Neural cell (in vitro differentiated cells): ENCODE data around the gene AQP9. TPM values are rescaled to one million over a fixed set of nuclear protein-coding genes. Genes with fewer than 3 reads are reported as not detected.
"Not testable (repeated sequence)": the region's sequence is repeated elsewhere in the genome, so short reads cannot be mapped to it uniquely, and the experiment has no call there.

ENCODE experiments used
- H2AFZ ChIP-seq: fragments of 200-600, 300-800 bp; sonication (generic), shearing (Covaris generic); 2 replicates; pipeline ENCODE4 v1.6.0; 2014; ENCODE audit warnings: low read depth, mild to moderate bottlenecking, antibody characterized with exemption, low read length, moderate library complexity
- H3F3A ChIP-seq: fragments of 200-600 bp; shearing (Covaris generic); 2 replicates; pipeline ENCODE4 v1.6.1; 2016; ENCODE audit warnings: mild to moderate bottlenecking, moderate library complexity, mixed read lengths, antibody characterized with exemption, low read length; ENCODE audit not compliant: insufficient read depth, poor library complexity, severe bottlenecking
- H3K27ac ChIP-seq: fragments of 200-600, 300-800 bp; sonication (generic), shearing (Covaris generic); 2 replicates; pipeline ENCODE4 v1.5.1; 2014; ENCODE audit warnings: mild to moderate bottlenecking, low read length, moderate library complexity
- H3K27me3 ChIP-seq: fragments of 300-800, 200-600 bp; sonication (generic), shearing (Covaris generic); 2 replicates; pipeline ENCODE4 v1.6.0; 2014; ENCODE audit warnings: mild to moderate bottlenecking, low read depth, low read length, moderate library complexity; ENCODE audit not compliant: insufficient read depth
- H3K36me3 ChIP-seq: fragments of 300-800, 200-600 bp; sonication (generic), shearing (Covaris generic); 2 replicates; pipeline ENCODE4 v1.5.1; 2014; ENCODE audit warnings: mild to moderate bottlenecking, antibody characterized with exemption, low read length, moderate library complexity; ENCODE audit not compliant: insufficient read depth
- H3K4me2 ChIP-seq: fragments of 300-800, 200-600 bp; sonication (generic), shearing (Covaris generic); 2 replicates; pipeline ENCODE4 v1.6.0; 2014; ENCODE audit warnings: mild to moderate bottlenecking, low read length
- H3K4me3 ChIP-seq: fragments of 300-800, 200-600 bp; sonication (generic), shearing (Covaris generic); 2 replicates; pipeline ENCODE4 v1.5.1; 2014; ENCODE audit warnings: mild to moderate bottlenecking, low read length, moderate library complexity
- H3K79me2 ChIP-seq: fragments of 200-600 bp; shearing (Covaris generic); replicated peaks from 2 replicates; pipeline ENCODE4 v1.6.0; 2014; ENCODE audit warnings: mild to moderate bottlenecking, low read length, moderate library complexity; ENCODE audit not compliant: insufficient read depth
- H3K9ac ChIP-seq: fragments of 300-800, 200-600 bp; sonication (generic), shearing (Covaris generic); 2 replicates; pipeline ENCODE4 v1.6.1; 2016; ENCODE audit warnings: mild to moderate bottlenecking, low read length, mixed read lengths
- H3K9me2 ChIP-seq: fragments of 200-600 bp; shearing (Covaris generic); 2 replicates; pipeline ENCODE4 v1.6.1; 2016; ENCODE audit warnings: mild to moderate bottlenecking, low read length, mixed read lengths; ENCODE audit not compliant: insufficient read depth
- H3K9me3 ChIP-seq: fragments of 200-600, 300-800 bp; sonication (generic), shearing (Covaris generic); 2 replicates; pipeline ENCODE4 v1.6.1; 2016; ENCODE audit warnings: mild to moderate bottlenecking, mixed run types, low read length, moderate library complexity, mixed read lengths
- H4K20me1 ChIP-seq: fragments of 200-600 bp; shearing (Covaris generic); 2 replicates; pipeline ENCODE4 v1.6.1; 2016; ENCODE audit warnings: mild to moderate bottlenecking, mixed run types; ENCODE audit not compliant: insufficient read depth
- EP300 ChIP-seq: fragments of 450-650 bp; conservative IDR thresholded peaks from 2 replicates; pipeline ENCODE4 v1.6.1; 2014; ENCODE audit warnings: antibody characterized with exemption, mild to moderate bottlenecking, moderate library complexity; ENCODE audit not compliant: poor library complexity, severe bottlenecking
- EZH2 ChIP-seq: fragments of 200-600, 300-800 bp; shearing (Covaris generic), sonication (generic); IDR thresholded peaks from 2 replicates; pipeline ENCODE4 v1.6.1; 2014; ENCODE audit warnings: antibody characterized with exemption, low read length, borderline replicate concordance, mild to moderate bottlenecking; ENCODE audit not compliant: insufficient read depth, poor library complexity, severe bottlenecking
- MXI1 ChIP-seq: fragments of 450-650 bp; conservative IDR thresholded peaks from 2 replicates; pipeline ENCODE4 v1.6.1; 2014; ENCODE audit warnings: antibody characterized with exemption, mild to moderate bottlenecking; ENCODE audit not compliant: poor library complexity, severe bottlenecking
- POLR2AphosphoS5 ChIP-seq: IDR thresholded peaks from 2 replicates; pipeline ENCODE4 v1.6.1; 2012
- RAD21 ChIP-seq: fragments of 450-650 bp; conservative IDR thresholded peaks from 2 replicates; pipeline ENCODE4 v1.6.1; 2014; ENCODE audit warnings: antibody characterized with exemption, mild to moderate bottlenecking, moderate library complexity
- SMC3 ChIP-seq: fragments of 450-650 bp; conservative IDR thresholded peaks from 2 replicates; pipeline ENCODE4 v1.6.1; 2014; ENCODE audit warnings: antibody characterized with exemption, mild to moderate bottlenecking, moderate library complexity; ENCODE audit not compliant: poor library complexity
- TAF1 ChIP-seq: IDR thresholded peaks from 2 replicates; pipeline ENCODE4 v1.6.1; 2012; ENCODE audit warnings: low read depth
- polyA plus RNA-seq: library from polyadenylated mRNA; depleted of rRNA; stranded (reverse); fragments of >200 nt; gene quantifications from 2 replicates; pipeline ENCODE4 v1.2.3, GENCODE V29; 2014
- TF ChIP-seq, protein P1 (sequence below): IDR thresholded peaks from 2 replicates; pipeline ENCODE4 v1.6.1; 2012; ENCODE audit warnings: borderline replicate concordance
- TF ChIP-seq, protein P2 (sequence below): fragments of 450-650 bp; IDR thresholded peaks from 2 replicates; pipeline ENCODE4 v1.5.1; 2014; ENCODE audit warnings: antibody characterized with exemption, mild to moderate bottlenecking, moderate library complexity; ENCODE audit not compliant: poor library complexity, severe bottlenecking

Gene AQP9
- polyA plus RNA-seq, 1 donor from 2014 or later: not detected

DNA sequence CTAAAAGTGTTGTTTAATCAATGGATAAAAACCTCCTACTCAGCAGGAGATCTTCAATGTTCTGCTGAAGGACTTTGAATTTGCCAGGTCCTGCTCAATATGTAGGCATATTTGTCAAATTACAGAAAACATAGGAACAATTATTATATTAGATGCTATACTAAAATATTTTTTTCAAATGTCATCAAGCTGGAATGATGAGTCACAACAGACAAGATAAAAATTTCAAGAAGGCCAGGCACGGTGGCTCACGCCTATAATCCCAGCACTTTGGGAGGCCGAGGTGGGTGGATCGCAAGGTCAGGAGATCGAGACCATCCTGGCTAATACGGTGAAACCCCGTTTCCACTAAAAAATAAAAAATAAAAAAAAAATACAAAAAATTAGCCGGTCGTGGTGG lies 68.0 kb downstream of the AQP9 start:
- H3F3A ChIP-seq: no peaks in the 10 kb centered on the region
- no peaks in the 10 kb centered on the region for H3K79me2 ChIP-seq
- H3K9me3 ChIP-seq: no peaks in the 10 kb centered on the region
- H3K9ac ChIP-seq: no peak overlapping the region
- no peaks in the 10 kb centered on the region for H3K36me3 ChIP-seq
- H3K27ac ChIP-seq: no peak overlapping the region
- H3K4me2 ChIP-seq: no peak overlapping the region
- H4K20me1 ChIP-seq: no peaks in the 10 kb centered on the region
- TF ChIP-seq EP300: no peak
- no peak for TF ChIP-seq SMC3
- TF ChIP-seq, protein P1, sequence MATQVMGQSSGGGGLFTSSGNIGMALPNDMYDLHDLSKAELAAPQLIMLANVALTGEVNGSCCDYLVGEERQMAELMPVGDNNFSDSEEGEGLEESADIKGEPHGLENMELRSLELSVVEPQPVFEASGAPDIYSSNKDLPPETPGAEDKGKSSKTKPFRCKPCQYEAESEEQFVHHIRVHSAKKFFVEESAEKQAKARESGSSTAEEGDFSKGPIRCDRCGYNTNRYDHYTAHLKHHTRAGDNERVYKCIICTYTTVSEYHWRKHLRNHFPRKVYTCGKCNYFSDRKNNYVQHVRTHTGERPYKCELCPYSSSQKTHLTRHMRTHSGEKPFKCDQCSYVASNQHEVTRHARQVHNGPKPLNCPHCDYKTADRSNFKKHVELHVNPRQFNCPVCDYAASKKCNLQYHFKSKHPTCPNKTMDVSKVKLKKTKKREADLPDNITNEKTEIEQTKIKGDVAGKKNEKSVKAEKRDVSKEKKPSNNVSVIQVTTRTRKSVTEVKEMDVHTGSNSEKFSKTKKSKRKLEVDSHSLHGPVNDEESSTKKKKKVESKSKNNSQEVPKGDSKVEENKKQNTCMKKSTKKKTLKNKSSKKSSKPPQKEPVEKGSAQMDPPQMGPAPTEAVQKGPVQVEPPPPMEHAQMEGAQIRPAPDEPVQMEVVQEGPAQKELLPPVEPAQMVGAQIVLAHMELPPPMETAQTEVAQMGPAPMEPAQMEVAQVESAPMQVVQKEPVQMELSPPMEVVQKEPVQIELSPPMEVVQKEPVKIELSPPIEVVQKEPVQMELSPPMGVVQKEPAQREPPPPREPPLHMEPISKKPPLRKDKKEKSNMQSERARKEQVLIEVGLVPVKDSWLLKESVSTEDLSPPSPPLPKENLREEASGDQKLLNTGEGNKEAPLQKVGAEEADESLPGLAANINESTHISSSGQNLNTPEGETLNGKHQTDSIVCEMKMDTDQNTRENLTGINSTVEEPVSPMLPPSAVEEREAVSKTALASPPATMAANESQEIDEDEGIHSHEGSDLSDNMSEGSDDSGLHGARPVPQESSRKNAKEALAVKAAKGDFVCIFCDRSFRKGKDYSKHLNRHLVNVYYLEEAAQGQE: no peak
- TF ChIP-seq TAF1: no peak
- no peak for TF ChIP-seq MXI1
- TF ChIP-seq EZH2: no peak
- TF ChIP-seq, protein P2, sequence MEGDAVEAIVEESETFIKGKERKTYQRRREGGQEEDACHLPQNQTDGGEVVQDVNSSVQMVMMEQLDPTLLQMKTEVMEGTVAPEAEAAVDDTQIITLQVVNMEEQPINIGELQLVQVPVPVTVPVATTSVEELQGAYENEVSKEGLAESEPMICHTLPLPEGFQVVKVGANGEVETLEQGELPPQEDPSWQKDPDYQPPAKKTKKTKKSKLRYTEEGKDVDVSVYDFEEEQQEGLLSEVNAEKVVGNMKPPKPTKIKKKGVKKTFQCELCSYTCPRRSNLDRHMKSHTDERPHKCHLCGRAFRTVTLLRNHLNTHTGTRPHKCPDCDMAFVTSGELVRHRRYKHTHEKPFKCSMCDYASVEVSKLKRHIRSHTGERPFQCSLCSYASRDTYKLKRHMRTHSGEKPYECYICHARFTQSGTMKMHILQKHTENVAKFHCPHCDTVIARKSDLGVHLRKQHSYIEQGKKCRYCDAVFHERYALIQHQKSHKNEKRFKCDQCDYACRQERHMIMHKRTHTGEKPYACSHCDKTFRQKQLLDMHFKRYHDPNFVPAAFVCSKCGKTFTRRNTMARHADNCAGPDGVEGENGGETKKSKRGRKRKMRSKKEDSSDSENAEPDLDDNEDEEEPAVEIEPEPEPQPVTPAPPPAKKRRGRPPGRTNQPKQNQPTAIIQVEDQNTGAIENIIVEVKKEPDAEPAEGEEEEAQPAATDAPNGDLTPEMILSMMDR: no peak
- no peak for TF ChIP-seq POLR2AphosphoS5
- TF ChIP-seq RAD21: no peak
- no peak overlapping the region for H3K4me3 ChIP-seq
- H2AFZ ChIP-seq: no peak overlapping the region
- no peaks in the 10 kb centered on the region for H3K27me3 ChIP-seq
- no peaks in the 10 kb centered on the region for H3K9me2 ChIP-seq

DNA sequence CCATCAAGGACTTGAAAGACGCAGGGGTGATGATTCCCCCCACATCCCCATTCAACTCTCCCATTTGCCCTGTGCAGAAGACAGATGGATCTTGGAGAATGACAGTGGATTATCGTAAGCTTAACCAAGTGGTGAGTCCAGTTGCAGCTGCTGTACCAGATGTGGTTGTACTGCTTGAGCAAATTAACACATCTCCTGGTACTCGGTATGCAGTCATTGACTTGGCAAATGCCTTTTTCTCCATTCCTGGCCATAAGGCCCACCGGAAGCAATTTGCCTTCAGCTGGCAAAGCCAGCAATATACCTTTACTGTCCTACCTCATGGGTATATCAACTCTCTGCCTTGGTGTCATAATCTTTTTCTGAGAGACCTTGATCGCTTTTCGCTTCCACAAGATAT lies 70.0 kb downstream of the AQP9 start:
- H3K4me2 ChIP-seq, H3K27me3 ChIP-seq: not testable (repeated sequence)

DNA sequence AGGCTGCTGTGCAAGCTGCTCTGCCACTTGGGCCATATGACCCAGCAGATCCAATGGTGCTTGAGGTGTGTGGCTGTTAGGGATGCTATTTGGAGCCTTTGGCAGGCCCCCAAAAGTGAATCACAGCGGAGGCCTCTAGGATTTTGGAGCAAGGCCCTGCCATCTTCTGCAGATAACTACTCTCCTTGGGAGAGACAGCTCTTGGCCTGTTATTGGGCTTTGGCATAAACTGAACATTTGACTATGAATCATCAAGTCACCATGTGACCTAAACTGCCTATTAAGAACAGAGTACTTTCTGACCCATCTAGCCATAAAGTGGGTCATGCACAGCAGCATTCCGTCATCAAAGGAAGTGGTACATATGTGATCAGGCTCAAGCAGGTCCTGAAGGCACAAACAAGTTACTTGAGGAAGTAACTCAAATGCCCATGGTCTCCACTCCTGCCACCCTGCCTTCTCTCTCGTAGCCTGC lies 70.9 kb downstream of the AQP9 start:
- H3K9me2 ChIP-seq, H3K4me3 ChIP-seq, H4K20me1 ChIP-seq, H2AFZ ChIP-seq, H3K27me3 ChIP-seq, H3K27ac ChIP-seq, H3K79me2 ChIP-seq, H3K36me3 ChIP-seq, H3F3A ChIP-seq, H3K9me3 ChIP-seq, H3K9ac ChIP-seq, H3K4me2 ChIP-seq: not testable (repeated sequence)

More for the DNA sequence above, 70.0 kb downstream of the AQP9 start:
- H2AFZ ChIP-seq, H3K9me2 ChIP-seq, H3K36me3 ChIP-seq, H3K27ac ChIP-seq, H3K9ac ChIP-seq, H3K4me3 ChIP-seq, H3F3A ChIP-seq, H4K20me1 ChIP-seq, H3K79me2 ChIP-seq, H3K9me3 ChIP-seq: not testable (repeated sequence)

DNA sequence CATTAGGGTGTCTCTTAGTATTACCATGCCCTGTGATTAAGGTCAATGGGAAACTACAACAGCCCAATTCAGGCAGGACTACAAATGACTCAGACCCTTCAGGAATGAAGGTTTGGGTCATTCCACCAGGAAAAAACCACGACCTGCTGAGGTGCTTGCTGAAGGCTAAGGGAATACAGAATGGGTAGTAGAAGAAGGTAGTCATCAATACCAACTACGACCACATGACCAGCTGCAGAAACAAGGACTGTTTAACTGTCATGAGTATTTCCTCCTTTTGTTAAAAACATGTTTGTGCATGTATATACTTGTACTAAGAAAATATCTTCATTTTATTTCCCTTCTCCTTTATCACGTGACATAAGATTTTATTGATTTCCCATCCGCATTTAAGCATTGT lies 71.8 kb downstream of the AQP9 start:
- H3K4me3 ChIP-seq, H3K27me3 ChIP-seq, H3K9me3 ChIP-seq, H3K27ac ChIP-seq, H3F3A ChIP-seq, H3K79me2 ChIP-seq, H3K9ac ChIP-seq, H3K4me2 ChIP-seq, H4K20me1 ChIP-seq, H3K36me3 ChIP-seq, H3K9me2 ChIP-seq, H2AFZ ChIP-seq: not testable (repeated sequence)
